ENCODE results near the gene C6orf136.
A peak's percentile ranks its signal among the peaks of the same experiment; 100 is the strongest.

Gene C6orf136

DNA sequence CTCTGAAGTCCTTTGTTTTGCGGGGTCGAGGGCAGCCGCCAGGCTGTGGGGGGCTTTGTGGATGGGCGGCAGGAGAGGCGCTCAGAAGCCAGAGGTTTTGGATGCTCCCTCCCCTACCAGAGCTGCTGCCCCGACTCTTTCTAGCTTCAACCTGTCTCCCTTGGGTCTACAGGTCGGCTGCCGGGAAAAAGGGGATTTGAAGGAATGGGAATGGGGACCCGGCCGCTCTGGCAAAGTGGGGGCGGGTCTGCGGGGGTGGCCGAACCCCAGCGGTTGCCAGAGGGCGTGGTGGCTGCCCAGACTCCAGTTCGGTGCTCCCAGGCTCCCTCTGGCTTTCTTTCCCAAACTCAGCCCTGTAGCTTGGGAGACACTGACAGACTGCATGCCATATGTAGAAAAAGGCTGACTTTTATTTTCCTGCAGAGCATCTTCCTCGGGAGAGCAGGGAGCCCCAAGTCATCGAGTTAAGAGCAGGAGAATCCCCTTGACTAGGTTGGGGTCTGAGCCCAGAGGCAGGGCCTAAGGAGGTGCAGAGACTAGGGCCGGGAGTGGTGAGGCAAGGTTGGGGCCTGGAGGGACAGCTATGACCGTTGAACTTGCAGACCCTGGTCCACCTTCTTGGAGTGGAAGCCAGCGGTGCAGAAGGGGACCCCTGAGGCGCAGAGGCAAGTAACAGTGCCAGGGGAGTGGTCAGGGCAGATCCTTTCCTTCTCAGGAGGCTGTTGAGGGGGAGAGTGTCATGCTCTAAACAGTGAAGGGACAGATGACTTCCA, 40.9 kb downstream of the C6orf136 start:
- no peak for DNase-seq

DNA sequence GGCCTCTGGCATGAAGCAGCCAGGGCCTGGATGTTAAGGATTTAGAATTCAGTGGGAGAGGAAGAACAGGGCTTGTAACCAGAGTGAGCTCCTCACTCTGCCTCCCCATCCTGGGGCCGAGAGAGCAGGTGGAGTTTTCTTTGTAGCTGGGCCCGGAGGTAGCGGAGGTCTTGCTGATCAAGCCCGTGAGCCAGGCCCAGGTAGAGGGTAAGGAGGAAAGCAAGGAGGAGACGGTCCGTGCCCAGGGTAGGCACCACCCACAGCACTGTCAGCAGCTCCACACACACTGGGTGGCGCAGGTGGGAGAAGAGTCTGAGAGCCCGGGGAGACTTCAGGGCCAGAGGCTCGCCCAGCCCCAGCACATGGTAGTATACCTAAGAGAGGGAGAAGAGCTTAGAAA, 41.6 kb downstream of the C6orf136 start:
- DNase-seq: no peak

DNA sequence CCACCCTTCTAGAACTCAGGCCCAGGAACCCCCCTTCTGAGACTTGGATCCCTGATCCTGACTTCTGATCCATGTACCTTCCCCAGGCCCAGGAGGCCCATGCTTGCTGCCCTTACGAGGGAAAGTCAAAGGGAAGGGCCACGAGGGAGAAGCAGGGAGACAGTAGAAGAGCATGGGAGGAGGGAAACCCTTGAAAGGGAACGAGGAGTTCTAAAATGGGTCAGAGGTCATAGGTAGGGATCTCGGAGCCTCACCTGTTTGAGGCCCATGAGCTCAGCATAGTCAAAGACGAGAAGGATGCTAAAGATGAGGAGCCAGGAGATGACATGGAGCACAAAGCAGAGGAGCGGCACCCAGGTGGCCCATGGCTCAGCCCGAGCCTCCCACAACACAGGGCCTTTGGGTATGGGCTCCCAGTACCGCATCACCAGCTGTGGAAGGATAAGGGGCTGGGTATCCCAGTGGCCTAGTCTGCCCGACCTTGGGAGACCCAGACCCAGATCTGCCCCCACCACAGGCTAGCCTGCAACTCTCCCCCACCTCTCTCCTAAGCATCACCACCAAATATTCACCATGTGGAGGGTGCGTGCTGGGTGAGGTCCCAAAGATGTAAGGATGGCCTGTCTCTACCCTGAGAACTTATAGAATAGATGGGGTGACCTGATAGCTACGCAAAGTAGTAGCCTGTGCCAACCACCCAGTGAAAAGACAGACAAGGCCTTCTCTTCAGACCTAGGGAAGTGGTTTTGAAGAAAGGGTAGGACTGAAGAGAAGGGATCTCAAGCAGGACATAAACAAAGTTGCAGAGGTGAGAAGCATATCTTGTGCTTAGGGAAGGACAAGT, 42.3 kb downstream of the C6orf136 start:
- no peak for DNase-seq

DNA sequence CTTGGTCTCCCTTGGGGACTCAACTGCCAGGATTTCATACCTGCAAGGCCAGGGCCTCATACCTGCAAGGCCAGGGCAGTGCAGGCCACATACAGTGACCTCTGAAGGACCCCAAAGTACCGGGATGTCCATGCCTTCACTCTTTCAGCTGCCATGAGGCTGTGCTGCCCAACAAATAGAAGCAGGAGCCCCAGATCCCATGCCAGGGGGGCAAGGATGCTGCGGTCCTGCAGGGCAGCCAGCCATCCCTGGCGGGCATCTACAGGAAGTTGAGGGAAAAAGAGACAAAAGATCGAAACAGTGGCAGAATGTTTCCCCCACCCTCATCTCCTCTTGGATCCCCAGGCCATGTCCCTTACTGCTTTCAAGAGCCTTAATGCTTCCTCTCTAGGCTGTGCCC, 43.1 kb downstream of the C6orf136 start:
- DNase-seq: no peak

DNA sequence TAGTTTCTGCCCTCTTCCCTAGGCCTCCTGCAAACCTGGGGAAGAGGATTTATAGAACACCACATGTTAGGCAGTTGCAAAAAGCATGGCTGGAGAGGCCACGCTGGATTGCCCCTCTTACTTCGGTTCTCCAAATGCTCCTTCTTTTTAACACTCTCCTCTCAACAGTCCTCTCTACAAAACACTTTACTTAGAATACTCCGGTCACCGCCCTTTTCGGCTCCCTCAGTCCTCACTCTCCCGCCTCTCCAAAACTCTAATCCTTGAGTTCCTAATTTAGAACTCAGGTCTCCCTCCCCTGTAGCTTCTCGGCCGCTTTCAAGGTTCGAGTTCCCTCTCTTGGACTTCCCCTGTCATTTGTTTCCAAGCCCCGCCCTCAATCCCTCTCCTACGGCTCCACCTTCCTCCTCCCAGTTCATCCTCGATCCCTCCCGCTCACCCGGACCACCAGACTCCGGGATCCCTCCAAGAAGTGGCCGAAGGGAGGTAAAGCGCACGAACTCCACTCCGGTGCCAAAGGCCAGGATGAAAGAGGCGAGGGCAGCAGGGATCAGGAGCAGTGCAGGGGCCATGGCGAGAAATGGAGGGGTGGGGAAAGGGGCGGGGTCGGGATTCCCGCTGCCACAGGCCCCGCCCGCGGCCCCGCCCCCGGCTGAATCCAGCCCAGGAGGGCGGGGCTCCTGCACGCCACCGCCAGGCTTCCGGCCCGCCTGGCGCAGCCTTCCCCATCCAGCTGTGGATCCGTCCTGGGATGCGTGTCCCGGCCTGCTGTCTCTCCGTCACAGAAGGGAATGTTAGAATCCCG, 43.7 kb downstream of the C6orf136 start, which contains the start of gene NRM:
NRM (minus strand) TSS at position 582 of the 805 bp plus-strand sequence; CDS start at position 572, 10 bp downstream.
- peak in 1 of 2 experiments; percentile 21 for DNase-seq

DNA sequence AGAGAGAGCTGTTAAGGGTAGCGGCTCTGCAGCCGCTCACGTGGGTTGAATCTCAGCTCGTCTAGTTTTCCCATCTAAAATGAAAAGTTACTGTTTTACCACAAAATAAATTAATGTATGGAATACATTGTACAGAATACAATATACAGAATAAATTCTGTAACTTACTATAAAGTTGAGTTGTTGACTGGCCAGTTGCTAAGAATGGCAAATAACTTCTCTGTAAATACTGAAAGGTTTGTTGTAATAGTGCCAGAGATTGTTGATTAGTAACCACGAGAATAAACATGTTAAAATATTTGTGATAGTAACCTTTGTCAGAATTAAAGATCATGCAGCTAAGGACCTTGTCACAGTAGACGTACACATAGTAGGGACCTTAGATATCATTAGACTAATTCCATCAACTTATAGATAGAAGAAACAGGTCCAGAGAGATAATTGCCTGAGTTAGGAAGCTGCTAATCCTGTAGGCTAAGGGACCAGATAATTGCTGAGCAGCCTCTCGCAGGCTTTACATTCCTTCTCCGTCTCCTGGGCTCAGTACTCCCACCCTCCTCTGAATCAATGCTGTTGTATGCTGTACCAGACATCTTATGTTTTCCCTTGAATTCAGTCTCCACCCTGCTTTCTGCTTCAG, 44.4 kb downstream of the C6orf136 start:
- no peak for DNase-seq

DNA sequence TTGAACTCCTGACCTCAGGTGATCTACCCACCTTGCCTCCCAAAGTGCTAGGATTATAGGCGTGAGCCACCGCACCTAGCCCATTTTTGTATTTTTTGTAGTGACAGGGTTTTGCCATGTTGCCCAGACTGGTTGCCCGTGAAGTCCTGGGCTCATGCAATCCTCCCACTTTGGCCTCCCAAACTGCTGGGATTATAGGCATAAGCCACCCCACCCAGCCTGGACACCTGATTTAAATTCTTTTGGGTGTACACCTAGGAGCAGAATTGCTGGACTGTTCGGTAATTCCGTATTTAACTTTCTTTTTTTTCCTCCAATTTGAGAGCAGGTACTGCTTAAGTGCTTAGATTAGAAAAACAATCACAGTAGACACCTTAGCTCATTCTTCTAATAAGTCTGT, 49.5 kb downstream of the C6orf136 start:
- no peak for DNase-seq

DNA sequence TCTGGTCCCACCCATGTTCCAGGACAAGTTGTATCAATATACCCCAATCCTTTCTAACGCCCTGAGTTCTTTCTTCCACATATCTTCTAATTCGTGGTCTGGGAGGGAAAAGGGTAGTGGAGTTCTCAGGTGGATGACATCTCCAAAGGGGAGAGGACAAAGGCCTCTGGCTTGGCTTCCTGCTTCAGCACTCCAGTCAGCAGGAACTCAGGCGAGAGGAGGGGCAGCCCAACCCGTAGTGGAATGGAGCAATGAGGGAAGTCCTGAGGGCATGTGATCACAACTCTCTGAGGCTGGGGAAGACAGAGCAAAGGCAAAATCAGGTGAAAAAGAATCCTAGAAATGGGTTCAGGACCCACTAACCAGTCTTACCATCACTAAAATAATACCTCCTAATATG, 53.4 kb downstream of the C6orf136 start:
- DNase-seq: no peak

Data from cerebellar nuclear complex (tissue), 1 donor.